Mesodermal cell (in vitro differentiated cells): ENCODE results near the gene EMILIN2.
"Not testable (repeated sequence)": the region's sequence is repeated elsewhere in the genome, so short reads cannot be mapped to it uniquely, and the experiment has no call there.

Source experiments
- H3K27ac ChIP-seq: 2 replicates; pipeline ENCODE4 v1.7.0; 2013; ENCODE audit warnings: mild to moderate bottlenecking, low read depth, low read length, moderate library complexity; ENCODE audit not compliant: severe bottlenecking
- H3K36me3 ChIP-seq: 2 replicates; pipeline ENCODE4 v1.7.1; 2013; ENCODE audit warnings: mild to moderate bottlenecking, low read length, moderate library complexity; ENCODE audit not compliant: control insufficient read depth, insufficient read depth
- H3K4me1 ChIP-seq: one replicate; pipeline ENCODE4 v1.7.1; 2013; ENCODE audit warnings: mild to moderate bottlenecking, low read length; ENCODE audit not compliant: insufficient read depth, control insufficient read depth, poor library complexity, severe bottlenecking
- H3K4me3 ChIP-seq: 2 replicates; pipeline ENCODE4 v1.7.0; 2013; ENCODE audit warnings: low read length, control low read depth, mild to moderate bottlenecking; ENCODE audit not compliant: insufficient read depth, poor library complexity, severe bottlenecking; ENCODE audit errors: extremely low read depth
- H3K9me3 ChIP-seq: 2 replicates; pipeline ENCODE4 v1.7.1; 2013; ENCODE audit warnings: mild to moderate bottlenecking, low read length, moderate library complexity; ENCODE audit not compliant: control insufficient read depth
- WGBS, 2 experiments: methylation state at CpG; one replicate each; pipeline ENCODE4 v1.1.5; 2013; ENCODE audit warnings: missing lambda C conversion rate in 2 of 2; ENCODE audit not compliant: insufficient coverage in 2 of 2; 5-methylcytosine and 5-hydroxymethylcytosine counted together

The EMILIN2 gene

DNA sequence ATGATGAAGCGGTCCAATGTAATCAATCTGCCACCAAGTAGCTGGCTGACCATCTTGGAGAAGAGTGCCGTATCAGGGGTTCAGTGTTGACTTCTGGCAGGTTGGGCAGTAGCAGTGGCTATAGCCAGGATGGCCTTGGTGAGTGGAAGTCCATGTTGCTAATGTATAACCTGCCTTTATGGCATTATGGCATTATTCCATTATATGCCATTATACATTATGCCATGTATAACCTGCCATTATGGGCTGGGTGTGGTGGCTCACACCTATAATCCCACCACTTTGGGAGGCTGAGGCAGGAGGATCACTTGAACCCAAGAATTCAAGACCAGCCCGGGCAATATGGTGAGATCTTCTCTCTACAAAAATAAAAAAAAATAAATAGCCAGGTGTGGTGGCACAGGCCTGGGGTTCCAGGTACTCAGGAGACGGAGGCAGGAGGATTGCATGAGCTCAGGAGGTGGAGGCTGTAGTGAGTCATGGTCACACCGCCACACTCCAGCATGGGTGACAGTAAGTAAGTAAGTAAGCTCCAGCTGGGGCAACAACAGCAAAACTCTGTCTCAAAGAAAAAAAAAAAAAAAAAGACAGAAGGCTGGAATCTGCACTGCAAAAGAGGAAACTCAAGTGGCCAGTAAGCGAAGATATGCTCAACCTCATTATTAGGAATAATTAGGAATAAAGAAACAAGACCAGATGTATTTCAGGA is 24.4 kb upstream of the EMILIN2 start:
- Histone ChIP-seq H3K4me1 (no peaks in the 10 kb centered on the region), H3K36me3 (no peaks in the 10 kb centered on the region), H3K9me3 (no peaks in the 10 kb centered on the region), H3K27ac (no peak overlapping the region), H3K4me3 (no peak overlapping the region)
- WGBS, 2 experiments: 97% methylated on average over 3 to 4 of the region's 6 CpGs

DNA sequence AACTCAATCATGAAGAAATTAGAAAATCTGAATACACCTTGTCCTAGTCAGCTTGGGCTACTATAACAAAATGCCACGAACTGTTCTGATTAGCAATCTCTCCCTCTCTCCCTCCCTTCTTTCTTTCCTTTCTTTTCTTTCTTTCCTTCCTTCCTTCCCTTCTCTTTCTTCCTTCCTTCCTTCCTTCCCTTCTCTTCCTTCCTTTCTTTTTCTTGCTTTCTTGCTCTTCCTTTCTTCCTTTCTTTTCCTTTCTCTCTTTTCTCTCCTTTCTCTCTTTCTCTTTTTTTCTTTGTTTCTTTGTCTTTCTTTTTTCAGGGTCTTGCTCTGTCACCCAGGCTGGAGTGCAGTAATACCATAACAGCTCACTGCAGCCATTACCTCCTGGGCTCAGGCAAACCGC is 23.6 kb upstream of the EMILIN2 start:
- H3K4me3 ChIP-seq: no peak overlapping the region
- 71 to 93% methylated on average over 1 to 2 of the region's 2 CpGs for WGBS, 2 experiments
- no peaks in the 10 kb centered on the region for H3K4me1 ChIP-seq
- no peaks in the 10 kb centered on the region for H3K36me3 ChIP-seq
- H3K27ac ChIP-seq: no peak overlapping the region
- H3K9me3 ChIP-seq: no peaks in the 10 kb centered on the region

- WGBS, 2 experiments: no CpG with 5 or more reads among the region's 2 CpGs
- no peak overlapping the region for H3K4me3 ChIP-seq
- H3K9me3 ChIP-seq: no peaks in the 10 kb centered on the region
- H3K27ac ChIP-seq: no peak overlapping the region
- H3K4me1 ChIP-seq: no peaks in the 10 kb centered on the region
- H3K36me3 ChIP-seq: no peaks in the 10 kb centered on the region
These were observed 22.8 kb upstream of the EMILIN2 start for GRCh38 chr18:2823966-2824365.

GRCh38 chr18:2824865-2825264 is 21.9 kb upstream of the EMILIN2 start:
- WGBS, 2 experiments: 89 to 100% methylated on average over 2 to 4 of the region's 5 CpGs
- Histone ChIP-seq H3K9me3 (no peaks in the 10 kb centered on the region), H3K27ac (no peak overlapping the region), H3K4me3 (no peak overlapping the region), H3K36me3 (no peaks in the 10 kb centered on the region), H3K4me1 (no peaks in the 10 kb centered on the region)

DNA sequence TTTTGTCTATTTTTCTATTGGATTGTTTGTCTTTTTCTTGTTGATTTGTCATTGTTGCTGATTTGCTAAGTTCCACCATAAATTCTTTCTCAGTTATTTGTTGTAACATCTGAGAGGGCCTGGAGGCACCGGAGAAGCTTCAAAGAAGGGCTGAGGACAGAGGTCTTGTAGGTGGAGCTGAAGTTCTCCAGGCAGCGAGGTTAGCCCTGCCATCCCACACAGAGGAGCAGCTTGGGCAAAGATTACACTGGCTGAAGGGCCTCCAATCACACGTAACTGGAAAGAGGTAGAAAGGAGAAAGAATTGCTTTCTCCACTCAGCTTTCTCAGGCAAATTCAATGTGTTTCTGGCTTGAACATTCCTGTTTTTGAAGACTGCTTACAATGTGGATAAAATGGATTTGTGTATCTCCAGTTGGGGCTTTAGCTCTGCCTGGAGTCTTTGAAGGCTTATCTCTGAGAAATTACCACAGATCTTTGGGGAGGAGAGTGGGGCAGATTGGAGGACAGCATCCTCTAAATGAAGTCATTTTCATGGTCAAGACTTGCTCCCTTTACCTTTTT is 21.1 kb upstream of the EMILIN2 start:
- Histone ChIP-seq H3K9me3 (no peaks in the 10 kb centered on the region), H3K27ac (no peak overlapping the region), H3K4me3 (no peak overlapping the region), H3K36me3 (no peaks in the 10 kb centered on the region), H3K4me1 (no peaks in the 10 kb centered on the region)
- WGBS, 2 experiments: 93 to 94% methylated on average over 2 to 3 of the region's 3 CpGs

DNA sequence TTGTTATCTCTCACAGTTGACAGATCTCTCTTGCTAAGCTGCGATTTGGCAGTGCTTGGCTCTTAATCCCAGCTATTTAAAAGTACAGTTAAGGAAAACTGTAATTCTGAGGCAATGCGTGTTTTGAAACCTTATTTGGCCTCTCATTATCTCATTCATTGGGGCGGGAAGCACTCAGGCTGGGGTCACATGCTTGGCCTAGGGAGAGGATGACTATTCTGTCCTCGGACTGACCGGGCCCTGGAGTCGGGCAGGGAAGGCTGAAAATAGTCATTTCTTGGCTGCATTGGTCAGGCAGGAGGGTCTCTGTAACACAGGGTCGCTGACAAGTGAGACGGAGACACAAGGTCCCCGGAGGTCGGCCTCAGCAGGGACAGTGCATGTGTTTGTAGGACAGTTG is 20.2 kb upstream of the EMILIN2 start:
- H3K27ac ChIP-seq: no peak overlapping the region
- no peak overlapping the region for H3K4me3 ChIP-seq
- WGBS, 2 experiments: 82 to 83% methylated on average over 7 to 9 of the region's 10 CpGs
- no peaks in the 10 kb centered on the region for H3K4me1 ChIP-seq
- H3K36me3 ChIP-seq: no peaks in the 10 kb centered on the region
- no peaks in the 10 kb centered on the region for H3K9me3 ChIP-seq

DNA sequence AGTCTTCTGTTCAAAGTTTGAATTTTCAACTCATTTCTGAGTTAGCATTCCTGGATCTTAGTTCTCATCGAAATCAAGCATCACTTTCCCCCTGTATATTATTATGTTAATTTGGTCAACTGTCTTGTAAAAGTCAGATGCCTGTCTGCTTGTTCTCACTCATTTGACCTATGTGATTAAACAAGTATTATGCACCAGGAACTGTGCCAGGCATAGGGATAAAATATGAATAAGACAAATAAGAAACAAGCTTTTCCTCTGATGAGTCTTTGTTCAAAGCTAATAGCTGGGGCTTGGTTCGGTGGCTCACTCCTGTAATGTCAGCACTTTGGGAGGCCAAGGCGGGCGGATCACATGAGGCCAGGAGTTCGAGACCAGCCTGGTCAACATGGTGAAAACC is 19.7 kb upstream of the EMILIN2 start:
- Histone ChIP-seq H3K36me3 (no peaks in the 10 kb centered on the region), H3K4me1 (no peaks in the 10 kb centered on the region), H3K9me3 (no peaks in the 10 kb centered on the region), H3K4me3 (no peak overlapping the region), H3K27ac (no peak overlapping the region)
- 88 to 100% methylated on average over 2 to 3 of the region's 5 CpGs for WGBS, 2 experiments

GRCh38 chr18:2836118-2836517 is 10.7 kb upstream of the EMILIN2 start:
- H3K36me3 ChIP-seq, H3K4me1 ChIP-seq, H3K27ac ChIP-seq, H3K4me3 ChIP-seq, H3K9me3 ChIP-seq: not testable (repeated sequence)
- 100% methylated on average over 2 to 3 of the region's 3 CpGs for WGBS, 2 experiments

DNA sequence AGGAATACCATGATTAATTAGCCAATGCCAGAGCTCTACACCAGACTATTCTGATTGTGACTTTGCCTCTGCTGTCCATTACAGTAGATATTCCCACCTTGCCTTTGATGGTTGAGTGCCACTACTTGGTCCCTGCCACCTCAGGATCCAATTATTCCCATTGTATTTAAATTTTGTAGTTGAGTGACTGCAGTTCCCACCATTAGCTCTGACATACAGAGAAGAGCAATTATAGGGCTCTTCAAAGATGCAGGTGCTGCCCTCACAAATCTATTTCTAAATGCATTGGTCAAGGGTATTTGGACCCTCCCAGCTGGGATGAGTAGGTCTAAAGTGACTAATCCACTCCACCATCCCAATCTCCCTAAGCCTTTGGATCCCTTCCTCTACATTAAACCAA is 9.5 kb upstream of the EMILIN2 start:
- not testable (repeated sequence) for H3K36me3 ChIP-seq, H3K27ac ChIP-seq, H3K4me3 ChIP-seq, H3K9me3 ChIP-seq, H3K4me1 ChIP-seq

- no peak overlapping the region for H3K27ac ChIP-seq
- H3K36me3 ChIP-seq: no peaks in the 10 kb centered on the region
- no peaks in the 10 kb centered on the region for H3K4me1 ChIP-seq
- no peaks in the 10 kb centered on the region for H3K9me3 ChIP-seq
- H3K4me3 ChIP-seq: no peak overlapping the region
- 100% methylated on average over 4 to 5 of the region's 8 CpGs for WGBS, 2 experiments
These were observed 7.6 kb upstream of the EMILIN2 start for GRCh38 chr18:2839202-2839601.

GRCh38 chr18:2840521-2840920 is 6.3 kb upstream of the EMILIN2 start:
- no peak overlapping the region for H3K4me3 ChIP-seq
- no peaks in the 10 kb centered on the region for H3K9me3 ChIP-seq
- no peak overlapping the region for H3K27ac ChIP-seq
- H3K4me1 ChIP-seq: peaks cover 6% of the 10 kb centered on the region
- H3K36me3 ChIP-seq: no peaks in the 10 kb centered on the region
- no CpG with 5 or more reads among the region's 1 CpG for WGBS, 2 experiments
